ENCODE results near the gene DUOXA2. TPM values are rescaled to one million over a fixed set of nuclear protein-coding genes. Genes with fewer than 3 reads are reported as not detected.
"Not testable (repeated sequence)": the region's sequence is repeated elsewhere in the genome, so short reads cannot be mapped to it uniquely, and the experiment has no call there.

DUOXA2 gene
- polyA plus RNA-seq, 2 of the 4 experiments (the other 2 are of a cell fraction): not detected

DNA sequence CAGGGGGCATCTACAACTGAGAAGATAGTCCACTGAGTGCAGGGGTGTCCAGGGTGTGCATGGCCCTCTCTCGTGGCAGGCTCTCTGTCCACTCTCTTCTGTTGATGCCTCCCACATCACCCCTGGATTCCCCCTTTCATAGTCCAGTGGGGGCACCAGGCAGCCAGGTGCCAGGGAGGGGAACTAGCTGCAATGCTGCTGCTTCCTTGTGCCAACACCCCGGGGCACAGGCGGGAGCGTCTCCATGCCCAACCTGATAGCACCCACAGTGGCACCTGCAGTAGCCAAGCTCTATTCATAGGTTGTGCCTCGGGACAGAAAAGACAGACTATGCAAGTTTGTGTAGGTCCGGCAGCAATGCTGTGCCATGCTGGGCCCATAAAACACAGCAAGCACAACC lies 11.9 kb upstream of the DUOXA2 start:
- TF ChIP-seq HDAC2 (IDR thresholded peaks at IDR 0.05): no peak
- no peak for TF ChIP-seq EHMT2 (IDR thresholded peaks at IDR 0.05; ENCODE audit: low read depth)
- no peak for TF ChIP-seq POLR2AphosphoS2 (conservative IDR thresholded peaks at IDR 0.05; ENCODE audit: low read length)
- ATAC-seq: no peak
- 33% methylated on average over 1 of the region's 6 CpGs for WGBS (ENCODE audit: missing lambda C conversion rate)
- no peaks in the 10 kb centered on the region for H3K4me1 ChIP-seq
- no peaks in the 10 kb centered on the region for H3K9me3 ChIP-seq
- H3K4me2 ChIP-seq: no peak overlapping the region
- POLR2A ChIA-PET: no interaction called here
- no peak for FAIRE-seq
- no peak for DNase-seq (ENCODE audit: low read depth in 1 of 2, low spot score in 1 of 2)
- H3K27ac ChIP-seq: no peak overlapping the region
- CTCF ChIA-PET: interaction anchor here (1.0 to 1.2 kb wide), 2 partner anchors 12 to 16 kb away, joined by 3 to 4 read pairs; partner anchors contain the start of genes DUOX2 and DUOXA2
- no peak overlapping the region for H3K4me3 ChIP-seq

DNA sequence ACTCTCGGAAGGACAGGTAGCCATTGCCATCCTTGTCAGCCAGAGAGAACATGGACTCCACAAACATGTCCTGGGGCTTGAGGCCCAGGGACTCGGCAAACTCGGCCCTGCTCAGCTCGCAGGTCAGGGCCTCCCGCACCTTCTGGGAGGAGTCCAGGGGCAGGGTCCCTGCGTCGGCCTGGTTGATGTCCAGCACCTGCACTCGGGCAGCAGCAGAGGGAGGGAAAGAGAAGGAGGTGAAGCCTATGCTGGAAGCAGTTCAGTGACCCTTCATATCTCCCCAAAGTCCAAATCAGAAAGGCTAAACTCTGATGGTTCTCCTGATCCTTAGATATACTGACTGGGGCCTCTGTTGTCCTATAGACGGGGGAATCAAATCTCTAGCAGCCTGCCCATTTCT lies 10.0 kb upstream of the DUOXA2 start:
- H3K9me3 ChIP-seq; FAIRE-seq; DNase-seq (ENCODE audit: low read depth in 1 of 2, low spot score in 1 of 2); ATAC-seq; H3K27ac ChIP-seq; H3K4me1 ChIP-seq; H3K4me3 ChIP-seq; POLR2A ChIA-PET; H3K4me2 ChIP-seq; CTCF ChIA-PET: not testable (repeated sequence)
- 60% methylated on average over 6 of the region's 9 CpGs for WGBS (ENCODE audit: missing lambda C conversion rate)

DNA sequence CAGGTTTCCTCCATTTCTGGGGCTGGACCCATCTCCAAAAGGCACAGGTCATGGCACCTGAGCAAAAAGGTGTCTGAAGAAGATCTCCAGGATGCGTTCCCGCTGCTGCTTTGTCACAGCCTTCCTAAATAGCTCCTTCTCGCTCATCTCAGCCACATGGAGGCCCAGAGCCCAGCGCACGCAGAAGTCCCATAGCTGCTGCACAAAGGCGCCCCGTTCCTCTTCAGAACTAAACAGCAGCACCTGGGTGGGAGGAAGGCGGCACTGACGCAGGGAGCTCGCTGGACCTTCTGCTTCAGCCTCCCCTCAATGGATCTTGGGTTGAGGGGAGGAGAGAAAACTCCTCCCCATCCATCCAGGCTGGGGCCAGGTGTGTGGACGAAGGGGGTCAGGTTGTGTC lies 8.5 kb upstream of the DUOXA2 start:
- POLR2A ChIA-PET: no interaction called here
- FAIRE-seq: no peak
- no peaks in the 10 kb centered on the region for H3K9me3 ChIP-seq

DNA sequence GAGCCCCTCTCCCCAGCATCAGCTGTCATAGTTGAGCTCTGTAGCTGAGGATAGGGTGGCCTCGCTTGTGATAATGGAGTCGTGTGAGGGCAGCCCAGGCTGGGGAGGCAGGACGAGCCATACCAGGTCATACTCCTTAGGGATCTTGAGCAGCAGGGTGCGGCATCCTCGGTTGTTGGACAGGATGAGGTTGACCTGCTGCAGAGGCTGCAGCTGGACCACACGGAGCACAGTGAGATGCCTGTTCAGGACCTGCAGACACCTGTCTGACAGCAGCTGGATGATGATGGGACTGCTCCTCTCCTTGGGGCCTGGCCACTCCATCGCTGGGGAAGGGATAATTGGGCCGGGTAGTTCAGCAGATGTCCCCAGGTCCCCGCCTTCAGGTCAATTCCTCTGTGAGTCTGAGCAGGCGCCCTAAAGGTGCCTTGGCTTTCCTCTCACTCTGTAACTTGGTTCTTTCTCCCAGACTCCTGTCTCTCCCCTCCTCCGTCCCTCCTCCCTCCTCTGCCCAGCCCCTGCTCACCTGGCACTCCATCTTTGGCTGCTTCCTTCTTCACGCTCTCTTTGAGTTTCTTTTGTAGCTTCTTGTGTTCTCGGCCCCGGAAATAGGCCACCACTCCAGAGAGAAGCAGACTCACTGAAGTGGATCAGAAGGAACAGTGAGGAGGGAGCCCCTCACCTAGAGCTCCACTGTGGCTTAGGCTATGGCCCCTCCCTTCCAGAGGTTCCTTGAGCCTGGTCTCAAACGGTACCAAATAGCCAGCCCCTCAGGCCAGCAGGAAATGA lies 7.9 kb upstream of the DUOXA2 start:
- 52% methylated on average over 14 of the region's 15 CpGs for WGBS (ENCODE audit: missing lambda C conversion rate)
- Histone ChIP-seq H3K27ac (no peak overlapping the region), H3K9me3 (no peaks in the 10 kb centered on the region), H3K4me3 (no peak overlapping the region), H3K4me2 (no peak overlapping the region), H3K4me1 (no peaks in the 10 kb centered on the region)
- CTCF ChIA-PET: interaction anchor here (0.8 to 1.8 kb wide), 4 partner anchors 11 to 138 kb away, joined by 3 to 11 read pairs (median 4); no protein-coding TSS in a partner anchor
- ATAC-seq (no peak), DNase-seq (ENCODE audit: low read depth in 1 of 2, low spot score in 1 of 2) (no peak), FAIRE-seq (no peak)
- TF ChIP-seq MAZ (IDR thresholded peaks at IDR 0.05; ENCODE audit: borderline replicate concordance, low read depth, low read length): no peak
- TF ChIP-seq BHLHE40 (IDR thresholded peaks at IDR 0.05; ENCODE audit: low read depth, low read length): no peak
- TF ChIP-seq ZFP36 (IDR thresholded peaks at IDR 0.05; ENCODE audit: borderline replicate concordance, partially characterized antibody): no peak
- no peak for TF ChIP-seq KDM5A (IDR thresholded peaks at IDR 0.05)
- TF ChIP-seq EP300 (IDR thresholded peaks at IDR 0.05): no peak
- TF ChIP-seq CBX8 (IDR thresholded peaks at IDR 0.05): no peak
- TF ChIP-seq, protein P1, sequence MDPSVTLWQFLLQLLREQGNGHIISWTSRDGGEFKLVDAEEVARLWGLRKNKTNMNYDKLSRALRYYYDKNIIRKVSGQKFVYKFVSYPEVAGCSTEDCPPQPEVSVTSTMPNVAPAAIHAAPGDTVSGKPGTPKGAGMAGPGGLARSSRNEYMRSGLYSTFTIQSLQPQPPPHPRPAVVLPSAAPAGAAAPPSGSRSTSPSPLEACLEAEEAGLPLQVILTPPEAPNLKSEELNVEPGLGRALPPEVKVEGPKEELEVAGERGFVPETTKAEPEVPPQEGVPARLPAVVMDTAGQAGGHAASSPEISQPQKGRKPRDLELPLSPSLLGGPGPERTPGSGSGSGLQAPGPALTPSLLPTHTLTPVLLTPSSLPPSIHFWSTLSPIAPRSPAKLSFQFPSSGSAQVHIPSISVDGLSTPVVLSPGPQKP (IDR thresholded peaks at IDR 0.05; ENCODE audit: low read depth, low read length): no peak
- no peak for TF ChIP-seq RNF2 (IDR thresholded peaks at IDR 0.05; ENCODE audit: borderline replicate concordance, low read depth)
- TF ChIP-seq, protein P2, sequence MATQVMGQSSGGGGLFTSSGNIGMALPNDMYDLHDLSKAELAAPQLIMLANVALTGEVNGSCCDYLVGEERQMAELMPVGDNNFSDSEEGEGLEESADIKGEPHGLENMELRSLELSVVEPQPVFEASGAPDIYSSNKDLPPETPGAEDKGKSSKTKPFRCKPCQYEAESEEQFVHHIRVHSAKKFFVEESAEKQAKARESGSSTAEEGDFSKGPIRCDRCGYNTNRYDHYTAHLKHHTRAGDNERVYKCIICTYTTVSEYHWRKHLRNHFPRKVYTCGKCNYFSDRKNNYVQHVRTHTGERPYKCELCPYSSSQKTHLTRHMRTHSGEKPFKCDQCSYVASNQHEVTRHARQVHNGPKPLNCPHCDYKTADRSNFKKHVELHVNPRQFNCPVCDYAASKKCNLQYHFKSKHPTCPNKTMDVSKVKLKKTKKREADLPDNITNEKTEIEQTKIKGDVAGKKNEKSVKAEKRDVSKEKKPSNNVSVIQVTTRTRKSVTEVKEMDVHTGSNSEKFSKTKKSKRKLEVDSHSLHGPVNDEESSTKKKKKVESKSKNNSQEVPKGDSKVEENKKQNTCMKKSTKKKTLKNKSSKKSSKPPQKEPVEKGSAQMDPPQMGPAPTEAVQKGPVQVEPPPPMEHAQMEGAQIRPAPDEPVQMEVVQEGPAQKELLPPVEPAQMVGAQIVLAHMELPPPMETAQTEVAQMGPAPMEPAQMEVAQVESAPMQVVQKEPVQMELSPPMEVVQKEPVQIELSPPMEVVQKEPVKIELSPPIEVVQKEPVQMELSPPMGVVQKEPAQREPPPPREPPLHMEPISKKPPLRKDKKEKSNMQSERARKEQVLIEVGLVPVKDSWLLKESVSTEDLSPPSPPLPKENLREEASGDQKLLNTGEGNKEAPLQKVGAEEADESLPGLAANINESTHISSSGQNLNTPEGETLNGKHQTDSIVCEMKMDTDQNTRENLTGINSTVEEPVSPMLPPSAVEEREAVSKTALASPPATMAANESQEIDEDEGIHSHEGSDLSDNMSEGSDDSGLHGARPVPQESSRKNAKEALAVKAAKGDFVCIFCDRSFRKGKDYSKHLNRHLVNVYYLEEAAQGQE (IDR thresholded peaks at IDR 0.05): no peak
- TF ChIP-seq FOSB (CRISPR knock-in tag; IDR thresholded peaks at IDR 0.05): no peak
- no peak for TF ChIP-seq HEYL (CRISPR knock-in tag; IDR thresholded peaks at IDR 0.05)
- TF ChIP-seq NFE2L2 (conservative IDR thresholded peaks at IDR 0.05; ENCODE audit: low read length): no peak
- no peak for TF ChIP-seq ZC3H11A (IDR thresholded peaks at IDR 0.05)
- no peak for TF ChIP-seq HOXA7 (CRISPR knock-in tag; IDR thresholded peaks at IDR 0.05)
- POLR2A ChIA-PET: no interaction called here

More for the DNA sequence above, 8.5 kb upstream of the DUOXA2 start:
- Histone ChIP-seq H3K4me2 (no peak overlapping the region), H3K4me1 (no peaks in the 10 kb centered on the region), H3K4me3 (no peak overlapping the region), H3K27ac (no peak overlapping the region)
- WGBS (ENCODE audit: missing lambda C conversion rate): 72% methylated on average over 8 of the region's 11 CpGs
- DNase-seq (ENCODE audit: low read depth in 1 of 2, low spot score in 1 of 2) (no peak), ATAC-seq (no peak)
- CTCF ChIA-PET: interaction anchor here (0.5 to 1.8 kb wide), 5 partner anchors 12 to 138 kb away, joined by 3 to 11 read pairs (median 4); no protein-coding TSS in a partner anchor
- TF ChIP-seq, protein P3, sequence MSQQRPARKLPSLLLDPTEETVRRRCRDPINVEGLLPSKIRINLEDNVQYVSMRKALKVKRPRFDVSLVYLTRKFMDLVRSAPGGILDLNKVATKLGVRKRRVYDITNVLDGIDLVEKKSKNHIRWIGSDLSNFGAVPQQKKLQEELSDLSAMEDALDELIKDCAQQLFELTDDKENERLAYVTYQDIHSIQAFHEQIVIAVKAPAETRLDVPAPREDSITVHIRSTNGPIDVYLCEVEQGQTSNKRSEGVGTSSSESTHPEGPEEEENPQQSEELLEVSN (IDR thresholded peaks at IDR 0.05; ENCODE audit: borderline replicate concordance, low read depth): no peak
- no peak for TF ChIP-seq RAD21 (conservative IDR thresholded peaks at IDR 0.05 in 1 of 2, IDR thresholded peaks at IDR 0.05 in 1 of 2)
- TF ChIP-seq BHLHE40 (IDR thresholded peaks at IDR 0.05; ENCODE audit: low read depth, low read length): no peak
- TF ChIP-seq CHD4 (IDR thresholded peaks at IDR 0.05; ENCODE audit: borderline replicate concordance): no peak
